ENCODE data around the gene KCNG2.

Gene KCNG2

GRCh38 chr18:79912994-79913831, 115.5 kb downstream of the KCNG2 start:
- DNase-seq, result no peak

GRCh38 chr18:79914614-79915160, 116.9 kb downstream of the KCNG2 start:
- DNase-seq, result no peak

- DNase-seq, result no peak
Measured at GRCh38 chr18:79915161-79916127, 117.7 kb downstream of the KCNG2 start.

- DNase-seq, result no peak
Measured at GRCh38 chr18:79916128-79916494, 118.4 kb downstream of the KCNG2 start.

GRCh38 chr18:79916546-79917168, 118.9 kb downstream of the KCNG2 start:
- no peak for DNase-seq

- no peak for DNase-seq
Measured at GRCh38 chr18:79917169-79917852, 119.6 kb downstream of the KCNG2 start.

GRCh38 chr18:79917853-79918614, 120.3 kb downstream of the KCNG2 start:
- no peak for DNase-seq

GRCh38 chr18:79918615-79919011, 120.9 kb downstream of the KCNG2 start:
- no peak for DNase-seq

- DNase-seq, result no peak
Measured at GRCh38 chr18:79919089-79919488, 121.4 kb downstream of the KCNG2 start.

GRCh38 chr18:79921984-79922965, 124.5 kb downstream of the KCNG2 start:
- no peak for DNase-seq

- no peak for DNase-seq
Measured at GRCh38 chr18:79922971-79923411, 125.3 kb downstream of the KCNG2 start.

- no peak for DNase-seq
Measured at GRCh38 chr18:79923896-79924585, 126.3 kb downstream of the KCNG2 start.

- DNase-seq, result no peak
Measured at GRCh38 chr18:79924814-79925731, 127.3 kb downstream of the KCNG2 start.

GRCh38 chr18:79926306-79926705, 128.6 kb downstream of the KCNG2 start:
- DNase-seq, result no peak

- DNase-seq, result no peak
Measured at GRCh38 chr18:79926715-79927606, 129.2 kb downstream of the KCNG2 start.

- DNase-seq, result no peak
Measured at GRCh38 chr18:79927607-79928562, 130.1 kb downstream of the KCNG2 start.
